ENCODE results near the gene PLEKHA1. TPM values are rescaled to one million over a fixed set of nuclear protein-coding genes. Genes with fewer than 3 reads are reported as not detected.
A peak's percentile ranks its signal among the peaks of the same experiment; 100 is the strongest.

The PLEKHA1 gene
- polyA plus RNA-seq, 3 donors, result 5.5 to 14.9 (median 12.3) TPM

- H3K27ac ChIP-seq (ENCODE audit: low read depth in 1 of 2, low read length in 2 of 2), result no peak overlapping the region
- H3K27me3 ChIP-seq (ENCODE audit: control insufficient read depth in 2 of 2, insufficient read depth in 2 of 2, low read length in 2 of 2), result no peaks in the 10 kb centered on the region
- peaks cover 19 to 26% of the 10 kb centered on the region in 2 donors for H3K4me1 ChIP-seq (ENCODE audit: control insufficient read depth in 1 of 2, insufficient read depth in 2 of 2, low read length in 2 of 2)
- H2AFZ ChIP-seq (ENCODE audit: insufficient read depth, low read depth, low read length, poor library complexity, severe bottlenecking), result no peak overlapping the region
- H3K4me2 ChIP-seq (replicated peaks; ENCODE audit: extremely low read depth, low read length, poor library complexity, severe bottlenecking), result no peak overlapping the region
- H3K9ac ChIP-seq (ENCODE audit: insufficient read depth, low read length, poor library complexity, severe bottlenecking), result no peak overlapping the region
- TF ChIP-seq CTCF (IDR thresholded peaks at IDR 0.05), result no peak
- H3K9me3 Mint-ChIP-seq, result no peaks in the 10 kb centered on the region
- peaks cover 14 to 23% of the 10 kb centered on the region in 2 donors for H3K36me3 Mint-ChIP-seq
- H3K27me3 Mint-ChIP-seq (ENCODE audit: low read depth in 3 of 3), result peaks cover 0 to 2% (median 0%) of the 10 kb centered on the region in 3 donors
- H3K27ac Mint-ChIP-seq, result no peak overlapping the region
- intact Hi-C loops (cut with micrococcal nuclease), result no loop called here
- H4K20me1 ChIP-seq (ENCODE audit: insufficient read depth, low read length), result no peaks in the 10 kb centered on the region
- H3K4me3 Mint-ChIP-seq, result no peak overlapping the region
- H3K9me3 ChIP-seq (replicated peaks in 1 of 2; ENCODE audit: control insufficient read depth in 1 of 2, insufficient read depth in 1 of 2, low read length in 2 of 2), result no peaks in the 10 kb centered on the region
- no peaks in the 10 kb centered on the region for H3K36me3 ChIP-seq (replicated peaks in 1 of 2; ENCODE audit: control insufficient read depth in 1 of 2, insufficient read depth in 2 of 2, low read length in 2 of 2)
- H3K4me1 Mint-ChIP-seq, result peaks cover 25% of the 10 kb centered on the region
- no peaks in the 10 kb centered on the region for H3K79me2 ChIP-seq (ENCODE audit: insufficient read depth, low read length)
- no peak overlapping the region for H3K4me3 ChIP-seq (replicated peaks in 1 of 3; ENCODE audit: low read depth in 2 of 3, low read length in 3 of 3)
- no peak for DNase-seq
These were observed 38.8 kb downstream of the PLEKHA1 start for GRCh38 chr10:122413327-122413726.

- intact Hi-C loops (cut with micrococcal nuclease), result no loop called here
- no peak overlapping the region for H3K4me3 Mint-ChIP-seq
- H3K27me3 Mint-ChIP-seq (ENCODE audit: low read depth in 3 of 3), result no peaks in the 10 kb centered on the region
- Histone ChIP-seq H3K4me2 (replicated peaks; ENCODE audit: extremely low read depth, low read length, poor library complexity, severe bottlenecking) (no peak overlapping the region), H3K27me3 (ENCODE audit: control insufficient read depth in 2 of 2, insufficient read depth in 2 of 2, low read length in 2 of 2) (no peaks in the 10 kb centered on the region), H3K9me3 (replicated peaks in 1 of 2; ENCODE audit: control insufficient read depth in 1 of 2, insufficient read depth in 1 of 2, low read length in 2 of 2) (no peaks in the 10 kb centered on the region), H3K27ac (ENCODE audit: low read depth in 1 of 2, low read length in 2 of 2) (peak overlapping the region; percentile 5 to 8), H4K20me1 (ENCODE audit: insufficient read depth, low read length) (no peaks in the 10 kb centered on the region), H3K4me1 (ENCODE audit: control insufficient read depth in 1 of 2, insufficient read depth in 2 of 2, low read length in 2 of 2) (peaks cover 19 to 26% of the 10 kb centered on the region in 2 donors), H3K4me3 (replicated peaks in 1 of 3; ENCODE audit: low read depth in 2 of 3, low read length in 3 of 3) (no peak overlapping the region), H3K9ac (ENCODE audit: insufficient read depth, low read length, poor library complexity, severe bottlenecking) (no peak overlapping the region), H3K36me3 (replicated peaks in 1 of 2; ENCODE audit: control insufficient read depth in 1 of 2, insufficient read depth in 2 of 2, low read length in 2 of 2) (no peaks in the 10 kb centered on the region), H2AFZ (ENCODE audit: insufficient read depth, low read depth, low read length, poor library complexity, severe bottlenecking) (no peak overlapping the region), H3K79me2 (ENCODE audit: insufficient read depth, low read length) (no peaks in the 10 kb centered on the region)
- peaks cover 35% of the 10 kb centered on the region for H3K4me1 Mint-ChIP-seq
- peaks cover 18 to 34% of the 10 kb centered on the region in 2 donors for H3K36me3 Mint-ChIP-seq
- 52% methylated on average over 2 of the region's 2 CpGs for WGBS (ENCODE audit: insufficient coverage)
- H3K9me3 Mint-ChIP-seq, result no peaks in the 10 kb centered on the region
- H3K27ac Mint-ChIP-seq, result peak overlapping the region in 5 of 7 donors; percentile 35 to 86 (median 80)
- no peak for TF ChIP-seq CTCF (IDR thresholded peaks at IDR 0.05)
- DNase-seq, result no peak
These were observed 43.2 kb downstream of the PLEKHA1 start for GRCh38 chr10:122417667-122418066.
